Thoracic aorta (tissue), 2 donors: ENCODE data around the gene CERCAM. TPM values are rescaled to one million over a fixed set of nuclear protein-coding genes. Genes with fewer than 3 reads are reported as not detected.

ENCODE experiments used
- ATAC-seq: fragments of 150-250 bp; one replicate; pipeline ENCODE4 v1.8.0; 2017; ENCODE audit warnings: low read depth; ENCODE audit not compliant: insufficient number of reproducible peaks, low FRiP score
- DNase-seq: peaks from one replicate; pipeline ENCODE4 v3.0.0-alpha.2; 2020; ENCODE audit warnings: low spot score
- H3K27ac ChIP-seq, 2 donors: fragments of 200-600 bp; sonication (generic); 1 replicate in 1 of 2; 2 replicates in 1 of 2; pipeline ENCODE4 v1.5.1; 2016; ENCODE audit warnings: mild to moderate bottlenecking in 2 of 2, moderate library complexity in 2 of 2
- H3K27me3 ChIP-seq: fragments of 200-600 bp; sonication (generic); replicated peaks from 2 replicates; pipeline ENCODE4 v1.6.0; 2016; ENCODE audit warnings: mild to moderate bottlenecking; ENCODE audit not compliant: insufficient read depth
- H3K36me3 ChIP-seq: fragments of 200-600 bp; sonication (generic); one replicate; pipeline ENCODE4 v1.5.1; 2016
- H3K4me1 ChIP-seq, 2 donors: fragments of 200-600 bp; sonication (generic); 1 replicate in 1 of 2; 2 replicates in 1 of 2; pipeline versions ENCODE4 v1.5.1 to v1.6.0; 2016; ENCODE audit warnings: low read depth in 2 of 2, mild to moderate bottlenecking in 1 of 2; ENCODE audit not compliant: control insufficient read depth in 1 of 2
- H3K4me3 ChIP-seq: fragments of 200-600 bp; sonication (generic); 2 replicates; pipeline ENCODE4 v1.5.1; 2016; ENCODE audit warnings: mild to moderate bottlenecking
- H3K9me3 ChIP-seq: fragments of 200-600 bp; sonication (generic); 2 replicates; pipeline ENCODE4 v1.5.1; 2016
- CTCF ChIP-seq: fragments of 200-600 bp; sonication (generic); IDR thresholded peaks from one replicate; pipeline ENCODE4 v1.5.1; 2019; ENCODE audit warnings: antibody characterized with exemption
- total RNA-seq, 2 donors: library from RNA; depleted of rRNA; stranded (reverse); fragments of >200 nt; gene quantifications; one replicate each; pipeline versions ENCODE4 v1.1.0 to v1.2.3, GENCODE V29; 2016

Gene CERCAM
- total RNA-seq, 2 donors from 2014 or later: 51.8 to 120 TPM

- no peaks in the 10 kb centered on the region for H3K27me3 ChIP-seq
- no peak for ATAC-seq
Measured at GRCh38 chr9:128405077-128405779, 15.4 kb upstream of the CERCAM start.

GRCh38 chr9:128405780-128406171 lies 14.9 kb upstream of the CERCAM start:
- Histone ChIP-seq H3K27ac (no peak overlapping the region), H3K4me1 (no peaks in the 10 kb centered on the region), H3K36me3 (no peaks in the 10 kb centered on the region), H3K4me3 (no peak overlapping the region), H3K27me3 (no peaks in the 10 kb centered on the region), H3K9me3 (no peaks in the 10 kb centered on the region)
- DNase-seq: no peak
- no peak for ATAC-seq
- no peak for TF ChIP-seq CTCF

More at GRCh38 chr9:128405077-128405779, 15.4 kb upstream of the CERCAM start:
- TF ChIP-seq CTCF: no peak
- H3K9me3 ChIP-seq: no peaks in the 10 kb centered on the region
- no peak overlapping the region for H3K27ac ChIP-seq
- no peak for DNase-seq
- no peaks in the 10 kb centered on the region for H3K4me1 ChIP-seq
- no peaks in the 10 kb centered on the region for H3K36me3 ChIP-seq
- no peak overlapping the region for H3K4me3 ChIP-seq

- no peak for TF ChIP-seq CTCF
- DNase-seq (no peak), ATAC-seq (no peak)
- H3K9me3 ChIP-seq: no peaks in the 10 kb centered on the region
- no peaks in the 10 kb centered on the region for H3K4me1 ChIP-seq
- H3K36me3 ChIP-seq: no peaks in the 10 kb centered on the region
- no peak overlapping the region for H3K4me3 ChIP-seq
- no peaks in the 10 kb centered on the region for H3K27me3 ChIP-seq
- no peak overlapping the region for H3K27ac ChIP-seq
Measured at GRCh38 chr9:128406848-128407391, 13.7 kb upstream of the CERCAM start.

GRCh38 chr9:128408963-128409431 lies 11.7 kb upstream of the CERCAM start:
- no peaks in the 10 kb centered on the region for H3K4me1 ChIP-seq
- no peaks in the 10 kb centered on the region for H3K27me3 ChIP-seq
- no peak overlapping the region for H3K27ac ChIP-seq
- H3K9me3 ChIP-seq: no peaks in the 10 kb centered on the region
- H3K36me3 ChIP-seq: no peaks in the 10 kb centered on the region
- no peak for ATAC-seq
- no peak for DNase-seq
- H3K4me3 ChIP-seq: no peak overlapping the region
- TF ChIP-seq CTCF: no peak

GRCh38 chr9:128409450-128409849 lies 11.2 kb upstream of the CERCAM start:
- H3K27ac ChIP-seq: no peak overlapping the region
- DNase-seq: no peak
- no peaks in the 10 kb centered on the region for H3K27me3 ChIP-seq
- no peaks in the 10 kb centered on the region for H3K9me3 ChIP-seq
- H3K4me1 ChIP-seq: no peaks in the 10 kb centered on the region
- no peaks in the 10 kb centered on the region for H3K36me3 ChIP-seq
- no peak for TF ChIP-seq CTCF
- ATAC-seq: no peak
- H3K4me3 ChIP-seq: no peak overlapping the region
